H1 (cell line): ENCODE results near the gene CAPN15. TPM values are rescaled to one million over a fixed set of nuclear protein-coding genes. Genes with fewer than 3 reads are reported as not detected.

Experiments used
- CREB1 ChIP-seq: IDR thresholded peaks from 2 replicates; pipeline ENCODE4 v1.6.1; 2012; ENCODE audit warnings: inconsistent platforms
- JUND ChIP-seq: IDR thresholded peaks from 2 replicates; pipeline ENCODE4 v1.6.1; 2011; ENCODE audit warnings: mild to moderate bottlenecking, improper control_type of control experiment, low read length
- RAD21 ChIP-seq, 2 experiments: IDR thresholded peaks in 1 of 2; conservative IDR thresholded peaks in 1 of 2; 2 replicates each; pipeline ENCODE4 v1.6.1; 2011; ENCODE audit warnings: low read depth in 2 of 2, low read length in 2 of 2, improper control_type of control experiment in 1 of 2, inconsistent platforms in 1 of 2, mild to moderate bottlenecking in 1 of 2, moderate library complexity in 1 of 2
- TBP ChIP-seq: IDR thresholded peaks from 2 replicates; pipeline ENCODE4 v1.6.1; 2011; ENCODE audit warnings: low read depth, low read length, improper control_type of control experiment
- polyA plus RNA-seq, 7 experiments: library from polyadenylated mRNA; depleted of rRNA in 3 of 7; stranded (reverse) in 5 of 7; unstranded in 2 of 7; fragments of >200 nt in 5 of 7; fragments of 200-250 nt in 2 of 7; gene quantifications; 1 replicate in 5 of 7; 2 replicates in 1 of 7; 4 replicates in 1 of 7; pipeline versions ENCODE4 v1.2.1 to v1.2.3, GENCODE V29; 2011 to 2013; ENCODE audit warnings: missing spikeins in 2 of 7, mixed read lengths in 2 of 7
- total RNA-seq: library from RNA; stranded (reverse); fragmentation: NEBNext Ultra II Directional; extraction: Animal tissue kit (Norgen Biotek cat#: 25700); gene quantifications from 2 replicates; pipeline ENCODE4 v1.2.1, GENCODE V29; 2021
- TF ChIP-seq, protein P1 (sequence below): fragments of 300-600 bp; sonication (generic); IDR thresholded peaks from 2 replicates; pipeline ENCODE4 v1.7.1; 2012; ENCODE audit warnings: low read length, moderate library complexity, mild to moderate bottlenecking, inconsistent platforms; ENCODE audit not compliant: insufficient replicate concordance
- TF ChIP-seq, protein P2 (sequence below): IDR thresholded peaks from 2 replicates; pipeline ENCODE4 v1.6.1; 2011; ENCODE audit warnings: low read length, improper control_type of control experiment

CAPN15 gene
- total and polyA plus RNA-seq, 2 of the 8 experiments (the other 6 are each of a cell fraction or from before 2014, with no cell fraction given), result 38.9 to 76.9 TPM

DNA sequence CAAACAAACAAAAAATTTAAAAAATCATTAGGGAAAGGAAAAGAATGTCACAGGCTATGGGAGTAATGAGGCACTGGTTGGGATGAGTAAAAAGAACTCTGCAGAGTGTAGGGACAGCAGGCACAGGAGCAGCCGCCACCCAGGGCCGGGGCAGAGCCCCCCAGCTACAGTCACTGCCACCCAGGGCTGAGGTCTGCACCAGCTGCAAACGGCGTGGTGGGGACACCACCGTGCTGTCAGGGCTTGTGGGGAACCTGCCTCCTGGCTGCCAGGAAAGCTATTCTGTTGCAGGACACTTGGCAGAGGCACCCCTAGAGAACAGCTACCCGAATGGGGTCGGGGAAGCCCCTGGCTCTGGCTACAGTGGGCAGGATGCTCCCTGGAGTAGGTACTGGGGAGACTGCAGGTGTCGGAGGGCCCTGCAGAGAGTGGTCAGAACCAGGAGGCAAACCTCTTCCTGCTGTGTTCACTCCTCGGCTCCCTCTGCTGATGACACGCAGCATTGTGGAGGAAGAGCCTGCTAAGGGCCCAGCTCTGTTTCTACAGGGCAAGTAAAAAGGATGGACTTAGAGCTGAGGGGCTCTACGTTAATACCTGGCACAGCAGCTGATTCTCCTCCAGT, 32.3 kb upstream of the CAPN15 start (continued):
- TF ChIP-seq, protein P1, sequence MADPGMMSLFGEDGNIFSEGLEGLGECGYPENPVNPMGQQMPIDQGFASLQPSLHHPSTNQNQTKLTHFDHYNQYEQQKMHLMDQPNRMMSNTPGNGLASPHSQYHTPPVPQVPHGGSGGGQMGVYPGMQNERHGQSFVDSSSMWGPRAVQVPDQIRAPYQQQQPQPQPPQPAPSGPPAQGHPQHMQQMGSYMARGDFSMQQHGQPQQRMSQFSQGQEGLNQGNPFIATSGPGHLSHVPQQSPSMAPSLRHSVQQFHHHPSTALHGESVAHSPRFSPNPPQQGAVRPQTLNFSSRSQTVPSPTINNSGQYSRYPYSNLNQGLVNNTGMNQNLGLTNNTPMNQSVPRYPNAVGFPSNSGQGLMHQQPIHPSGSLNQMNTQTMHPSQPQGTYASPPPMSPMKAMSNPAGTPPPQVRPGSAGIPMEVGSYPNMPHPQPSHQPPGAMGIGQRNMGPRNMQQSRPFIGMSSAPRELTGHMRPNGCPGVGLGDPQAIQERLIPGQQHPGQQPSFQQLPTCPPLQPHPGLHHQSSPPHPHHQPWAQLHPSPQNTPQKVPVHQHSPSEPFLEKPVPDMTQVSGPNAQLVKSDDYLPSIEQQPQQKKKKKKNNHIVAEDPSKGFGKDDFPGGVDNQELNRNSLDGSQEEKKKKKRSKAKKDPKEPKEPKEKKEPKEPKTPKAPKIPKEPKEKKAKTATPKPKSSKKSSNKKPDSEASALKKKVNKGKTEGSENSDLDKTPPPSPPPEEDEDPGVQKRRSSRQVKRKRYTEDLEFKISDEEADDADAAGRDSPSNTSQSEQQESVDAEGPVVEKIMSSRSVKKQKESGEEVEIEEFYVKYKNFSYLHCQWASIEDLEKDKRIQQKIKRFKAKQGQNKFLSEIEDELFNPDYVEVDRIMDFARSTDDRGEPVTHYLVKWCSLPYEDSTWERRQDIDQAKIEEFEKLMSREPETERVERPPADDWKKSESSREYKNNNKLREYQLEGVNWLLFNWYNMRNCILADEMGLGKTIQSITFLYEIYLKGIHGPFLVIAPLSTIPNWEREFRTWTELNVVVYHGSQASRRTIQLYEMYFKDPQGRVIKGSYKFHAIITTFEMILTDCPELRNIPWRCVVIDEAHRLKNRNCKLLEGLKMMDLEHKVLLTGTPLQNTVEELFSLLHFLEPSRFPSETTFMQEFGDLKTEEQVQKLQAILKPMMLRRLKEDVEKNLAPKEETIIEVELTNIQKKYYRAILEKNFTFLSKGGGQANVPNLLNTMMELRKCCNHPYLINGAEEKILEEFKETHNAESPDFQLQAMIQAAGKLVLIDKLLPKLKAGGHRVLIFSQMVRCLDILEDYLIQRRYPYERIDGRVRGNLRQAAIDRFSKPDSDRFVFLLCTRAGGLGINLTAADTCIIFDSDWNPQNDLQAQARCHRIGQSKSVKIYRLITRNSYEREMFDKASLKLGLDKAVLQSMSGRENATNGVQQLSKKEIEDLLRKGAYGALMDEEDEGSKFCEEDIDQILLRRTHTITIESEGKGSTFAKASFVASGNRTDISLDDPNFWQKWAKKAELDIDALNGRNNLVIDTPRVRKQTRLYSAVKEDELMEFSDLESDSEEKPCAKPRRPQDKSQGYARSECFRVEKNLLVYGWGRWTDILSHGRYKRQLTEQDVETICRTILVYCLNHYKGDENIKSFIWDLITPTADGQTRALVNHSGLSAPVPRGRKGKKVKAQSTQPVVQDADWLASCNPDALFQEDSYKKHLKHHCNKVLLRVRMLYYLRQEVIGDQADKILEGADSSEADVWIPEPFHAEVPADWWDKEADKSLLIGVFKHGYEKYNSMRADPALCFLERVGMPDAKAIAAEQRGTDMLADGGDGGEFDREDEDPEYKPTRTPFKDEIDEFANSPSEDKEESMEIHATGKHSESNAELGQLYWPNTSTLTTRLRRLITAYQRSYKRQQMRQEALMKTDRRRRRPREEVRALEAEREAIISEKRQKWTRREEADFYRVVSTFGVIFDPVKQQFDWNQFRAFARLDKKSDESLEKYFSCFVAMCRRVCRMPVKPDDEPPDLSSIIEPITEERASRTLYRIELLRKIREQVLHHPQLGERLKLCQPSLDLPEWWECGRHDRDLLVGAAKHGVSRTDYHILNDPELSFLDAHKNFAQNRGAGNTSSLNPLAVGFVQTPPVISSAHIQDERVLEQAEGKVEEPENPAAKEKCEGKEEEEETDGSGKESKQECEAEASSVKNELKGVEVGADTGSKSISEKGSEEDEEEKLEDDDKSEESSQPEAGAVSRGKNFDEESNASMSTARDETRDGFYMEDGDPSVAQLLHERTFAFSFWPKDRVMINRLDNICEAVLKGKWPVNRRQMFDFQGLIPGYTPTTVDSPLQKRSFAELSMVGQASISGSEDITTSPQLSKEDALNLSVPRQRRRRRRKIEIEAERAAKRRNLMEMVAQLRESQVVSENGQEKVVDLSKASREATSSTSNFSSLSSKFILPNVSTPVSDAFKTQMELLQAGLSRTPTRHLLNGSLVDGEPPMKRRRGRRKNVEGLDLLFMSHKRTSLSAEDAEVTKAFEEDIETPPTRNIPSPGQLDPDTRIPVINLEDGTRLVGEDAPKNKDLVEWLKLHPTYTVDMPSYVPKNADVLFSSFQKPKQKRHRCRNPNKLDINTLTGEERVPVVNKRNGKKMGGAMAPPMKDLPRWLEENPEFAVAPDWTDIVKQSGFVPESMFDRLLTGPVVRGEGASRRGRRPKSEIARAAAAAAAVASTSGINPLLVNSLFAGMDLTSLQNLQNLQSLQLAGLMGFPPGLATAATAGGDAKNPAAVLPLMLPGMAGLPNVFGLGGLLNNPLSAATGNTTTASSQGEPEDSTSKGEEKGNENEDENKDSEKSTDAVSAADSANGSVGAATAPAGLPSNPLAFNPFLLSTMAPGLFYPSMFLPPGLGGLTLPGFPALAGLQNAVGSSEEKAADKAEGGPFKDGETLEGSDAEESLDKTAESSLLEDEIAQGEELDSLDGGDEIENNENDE, result no peak
- TF ChIP-seq CREB1 (peak; percentile 48; the same call in 1 of the 2 replicates), RAD21 (IDR thresholded peaks at IDR 0.05 in 1 of 2, conservative IDR thresholded peaks at IDR 0.05 in 1 of 2; ENCODE audit: low read depth in 2 of 2, low read length in 2 of 2) (peak; percentile 62 to 67), TBP (0 out of 2 replicates have a peak, but pooled peaks have one; percentile 31), JUND (no peak)
- TF ChIP-seq, protein P2, sequence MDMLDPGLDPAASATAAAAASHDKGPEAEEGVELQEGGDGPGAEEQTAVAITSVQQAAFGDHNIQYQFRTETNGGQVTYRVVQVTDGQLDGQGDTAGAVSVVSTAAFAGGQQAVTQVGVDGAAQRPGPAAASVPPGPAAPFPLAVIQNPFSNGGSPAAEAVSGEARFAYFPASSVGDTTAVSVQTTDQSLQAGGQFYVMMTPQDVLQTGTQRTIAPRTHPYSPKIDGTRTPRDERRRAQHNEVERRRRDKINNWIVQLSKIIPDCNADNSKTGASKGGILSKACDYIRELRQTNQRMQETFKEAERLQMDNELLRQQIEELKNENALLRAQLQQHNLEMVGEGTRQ, result no peak
